A673 (cell line): Measurements from ENCODE around the gene TTPAL.

Experiments used
- CTCF ChIP-seq: fragments of 300-800, 200-600 bp; sonication (generic); conservative IDR thresholded peaks from 2 replicates; pipeline ENCODE4 v1.5.1; 2017; ENCODE audit warnings: low read depth, mild to moderate bottlenecking, antibody characterized with exemption, low read length, moderate library complexity, mixed read lengths
- EZH2 ChIP-seq: fragments of 200-600 bp; sonication (generic); IDR thresholded peaks from 2 replicates; pipeline ENCODE4 v1.6.1; 2017; ENCODE audit warnings: borderline replicate concordance, low read depth, mild to moderate bottlenecking, mixed read lengths, antibody characterized with exemption, low read length; ENCODE audit not compliant: poor library complexity, severe bottlenecking

- TF ChIP-seq CTCF (no peak), EZH2 (no peak)
Observed at GRCh38 chr20:44475372-44475693, 341 bp upstream of the TTPAL start.
